ENCODE data around the gene ISL2. TPM values are rescaled to one million over a fixed set of nuclear protein-coding genes. Genes with fewer than 3 reads are reported as not detected.

The ISL2 gene
- polyA plus RNA-seq, 1 donor (not counting 4 experiments of a cell fraction or from before 2014, with no cell fraction given): not detected

DNA sequence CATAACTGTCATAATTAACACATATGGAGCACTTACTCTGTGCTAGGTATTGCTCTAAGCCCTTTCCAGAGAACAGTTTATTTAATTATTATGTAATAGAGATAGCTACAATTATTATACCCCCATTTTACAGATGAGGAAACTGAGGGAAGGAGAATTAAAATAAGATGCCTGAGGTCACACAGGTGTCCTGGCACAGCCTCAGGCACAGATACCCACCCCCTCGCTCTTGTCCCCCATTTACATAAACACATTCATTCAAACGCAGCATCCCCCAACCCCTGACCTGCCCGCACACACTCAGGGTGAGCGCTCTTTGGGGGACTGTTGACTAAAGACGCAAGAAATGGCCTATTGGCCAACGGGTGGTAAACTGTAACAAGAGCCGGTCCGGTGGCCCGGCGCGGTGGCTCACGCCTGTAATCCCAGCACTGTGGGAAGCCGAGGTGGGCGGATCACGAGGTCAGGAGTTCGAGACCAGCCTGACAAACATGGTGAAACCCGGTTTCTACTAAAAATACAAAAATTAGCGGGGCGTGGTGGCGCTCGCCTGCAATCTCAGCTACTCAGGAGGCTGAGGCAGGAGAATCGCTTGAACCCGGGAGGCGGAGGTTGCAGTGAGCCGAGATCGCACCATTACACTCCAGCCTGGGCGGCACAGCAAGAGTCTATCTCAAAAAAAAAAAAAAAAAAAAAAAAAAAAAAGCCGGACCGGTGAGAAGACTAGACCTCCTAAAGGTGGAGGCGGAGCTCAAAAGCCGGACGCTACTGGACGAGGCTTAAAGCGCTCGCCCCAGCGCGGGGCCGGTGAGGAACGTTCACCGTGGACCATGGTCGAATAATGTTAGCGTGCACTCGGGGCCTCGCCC is 1.9 kb upstream of the ISL2 start:
- H2AFZ ChIP-seq (ENCODE audit: control insufficient read depth, low read length): no peak overlapping the region

DNA sequence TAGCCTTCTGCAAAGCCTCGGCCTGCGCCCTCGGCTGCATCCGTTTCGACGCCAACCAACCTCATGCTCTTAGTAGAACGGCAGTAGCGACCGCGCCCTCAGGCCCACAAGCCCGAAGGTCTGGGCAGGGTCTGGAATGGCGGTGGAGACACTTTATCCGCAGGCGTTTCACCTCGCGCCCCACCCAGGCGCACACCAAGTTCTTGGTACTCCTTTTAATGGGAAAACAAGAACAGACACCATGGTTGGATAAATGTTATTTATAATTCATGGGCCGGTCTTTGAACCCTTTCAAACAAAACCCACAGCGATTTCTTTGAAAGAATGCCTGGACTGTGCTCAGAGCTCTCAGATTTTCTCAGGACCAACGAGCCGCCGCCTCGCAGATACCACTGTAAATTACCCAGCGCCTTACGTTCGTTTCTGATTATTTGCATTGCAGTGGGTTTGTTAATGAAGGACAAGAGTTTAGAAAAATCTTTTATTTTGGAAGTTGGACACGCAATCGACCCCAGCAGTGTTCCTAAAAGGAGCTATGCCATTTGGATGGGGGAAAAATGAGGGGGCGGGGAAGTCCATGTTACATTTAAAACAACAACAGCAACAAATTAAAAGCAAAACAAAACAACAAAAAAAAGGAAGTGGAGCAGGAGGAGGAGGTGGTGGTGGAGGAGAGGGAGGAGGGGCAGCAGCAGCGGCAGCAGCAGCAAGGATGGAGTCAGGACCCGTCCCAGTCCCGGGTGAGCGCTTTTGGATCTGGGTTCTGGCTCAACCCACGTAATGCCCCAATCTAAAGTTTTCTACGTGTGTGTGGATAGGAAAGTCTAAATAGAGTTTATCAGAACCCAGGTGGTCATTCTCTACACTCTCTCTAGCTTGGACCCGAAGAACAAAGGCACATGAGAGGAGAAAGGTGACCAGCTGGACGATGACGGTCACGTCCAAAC is 993 bp upstream of the ISL2 start:
- H3K9me3 ChIP-seq (ENCODE audit: control insufficient read depth, low read depth, low read length): peaks cover 4% of the 10 kb centered on the region
- H4K20me1 ChIP-seq (ENCODE audit: control insufficient read depth, extremely low read depth, insufficient read depth, low read length): peaks cover 5% of the 10 kb centered on the region
- FAIRE-seq (no peak), DNase-seq (ENCODE audit: low read depth, low spot score) (no peak)
- TF ChIP-seq, protein P1, sequence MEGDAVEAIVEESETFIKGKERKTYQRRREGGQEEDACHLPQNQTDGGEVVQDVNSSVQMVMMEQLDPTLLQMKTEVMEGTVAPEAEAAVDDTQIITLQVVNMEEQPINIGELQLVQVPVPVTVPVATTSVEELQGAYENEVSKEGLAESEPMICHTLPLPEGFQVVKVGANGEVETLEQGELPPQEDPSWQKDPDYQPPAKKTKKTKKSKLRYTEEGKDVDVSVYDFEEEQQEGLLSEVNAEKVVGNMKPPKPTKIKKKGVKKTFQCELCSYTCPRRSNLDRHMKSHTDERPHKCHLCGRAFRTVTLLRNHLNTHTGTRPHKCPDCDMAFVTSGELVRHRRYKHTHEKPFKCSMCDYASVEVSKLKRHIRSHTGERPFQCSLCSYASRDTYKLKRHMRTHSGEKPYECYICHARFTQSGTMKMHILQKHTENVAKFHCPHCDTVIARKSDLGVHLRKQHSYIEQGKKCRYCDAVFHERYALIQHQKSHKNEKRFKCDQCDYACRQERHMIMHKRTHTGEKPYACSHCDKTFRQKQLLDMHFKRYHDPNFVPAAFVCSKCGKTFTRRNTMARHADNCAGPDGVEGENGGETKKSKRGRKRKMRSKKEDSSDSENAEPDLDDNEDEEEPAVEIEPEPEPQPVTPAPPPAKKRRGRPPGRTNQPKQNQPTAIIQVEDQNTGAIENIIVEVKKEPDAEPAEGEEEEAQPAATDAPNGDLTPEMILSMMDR (optimal IDR thresholded peaks at IDR 0.05 in 1 of 3, IDR thresholded peaks at IDR 0.05 in 1 of 3, conservative IDR thresholded peaks at IDR 0.05 in 1 of 3; ENCODE audit: extremely low read depth in 1 of 3, insufficient read depth in 2 of 3, low read length in 3 of 3): no peak
- TF ChIP-seq EZH2 (IDR thresholded peaks at IDR 0.05; ENCODE audit: low read length): peak; percentile 68
- dilution Hi-C loops (cut with MboI; ENCODE audit: extremely low pct_ligation_motif_present, low sequenced_read_pairs): no loop called here
- no peak overlapping the region for H3K27ac ChIP-seq (ENCODE audit: control insufficient read depth, insufficient read depth, low read length)
- peak overlapping the region; percentile 33 for H3K4me2 ChIP-seq (ENCODE audit: control insufficient read depth, extremely low read depth, insufficient read depth, low read depth, low read length)
- no peaks in the 10 kb centered on the region for H3K79me2 ChIP-seq (ENCODE audit: control insufficient read depth, insufficient read depth, low read length)
- no peak overlapping the region for H2AFZ ChIP-seq (ENCODE audit: control insufficient read depth, low read length)
- H3K4me3 ChIP-seq (ENCODE audit: control insufficient read depth in 2 of 3, extremely low read depth in 1 of 3, insufficient read depth in 2 of 3, low read depth in 1 of 3, low read length in 3 of 3): peak overlapping the region in 1 of 3 experiments; percentile 52
- H3K9me1 ChIP-seq (ENCODE audit: control insufficient read depth, extremely low read depth, insufficient read depth, low read length): no peaks in the 10 kb centered on the region
- peaks cover 67% of the 10 kb centered on the region for H3K27me3 ChIP-seq (ENCODE audit: control insufficient read depth, extremely low read depth, insufficient read depth, low read length)
- no peak overlapping the region for H3K9ac ChIP-seq (ENCODE audit: control insufficient read depth, extremely low read depth, insufficient read depth, low read length)
- peaks cover 12% of the 10 kb centered on the region for H3K4me1 ChIP-seq (ENCODE audit: control insufficient read depth, extremely low read depth, insufficient read depth, low read length)
- H3K36me3 ChIP-seq (ENCODE audit: control insufficient read depth in 2 of 2, extremely low read depth in 1 of 2, insufficient read depth in 2 of 2, low read length in 2 of 2): no peaks in the 10 kb centered on the region

More for the DNA sequence above, 1.9 kb upstream of the ISL2 start:
- TF ChIP-seq, protein P1 (optimal IDR thresholded peaks at IDR 0.05 in 1 of 3, IDR thresholded peaks at IDR 0.05 in 1 of 3, conservative IDR thresholded peaks at IDR 0.05 in 1 of 3; ENCODE audit: extremely low read depth in 1 of 3, insufficient read depth in 2 of 3, low read length in 3 of 3): no peak
- no peak for TF ChIP-seq EZH2 (IDR thresholded peaks at IDR 0.05; ENCODE audit: low read length)
- Histone ChIP-seq H3K4me2 (ENCODE audit: control insufficient read depth, extremely low read depth, insufficient read depth, low read depth, low read length) (no peak overlapping the region), H3K9me1 (ENCODE audit: control insufficient read depth, extremely low read depth, insufficient read depth, low read length) (no peaks in the 10 kb centered on the region), H3K9me3 (ENCODE audit: control insufficient read depth, low read depth, low read length) (peaks cover 4% of the 10 kb centered on the region), H3K27me3 (ENCODE audit: control insufficient read depth, extremely low read depth, insufficient read depth, low read length) (peaks cover 58% of the 10 kb centered on the region), H3K27ac (ENCODE audit: control insufficient read depth, insufficient read depth, low read length) (no peak overlapping the region), H3K9ac (ENCODE audit: control insufficient read depth, extremely low read depth, insufficient read depth, low read length) (no peak overlapping the region), H3K36me3 (ENCODE audit: control insufficient read depth in 2 of 2, extremely low read depth in 1 of 2, insufficient read depth in 2 of 2, low read length in 2 of 2) (no peaks in the 10 kb centered on the region), H3K4me1 (ENCODE audit: control insufficient read depth, extremely low read depth, insufficient read depth, low read length) (peaks cover 4% of the 10 kb centered on the region), H4K20me1 (ENCODE audit: control insufficient read depth, extremely low read depth, insufficient read depth, low read length) (peaks cover 5% of the 10 kb centered on the region), H3K79me2 (ENCODE audit: control insufficient read depth, insufficient read depth, low read length) (no peaks in the 10 kb centered on the region), H3K4me3 (ENCODE audit: control insufficient read depth in 2 of 3, extremely low read depth in 1 of 3, insufficient read depth in 2 of 3, low read depth in 1 of 3, low read length in 3 of 3) (no peak overlapping the region)
- no peak for DNase-seq (ENCODE audit: low read depth, low spot score)
- dilution Hi-C loops (cut with MboI; ENCODE audit: extremely low pct_ligation_motif_present, low sequenced_read_pairs): no loop called here
- FAIRE-seq: no peak

Data from keratinocyte (primary cell).